ENCODE data around the gene LAMP1.

The LAMP1 gene

DNA sequence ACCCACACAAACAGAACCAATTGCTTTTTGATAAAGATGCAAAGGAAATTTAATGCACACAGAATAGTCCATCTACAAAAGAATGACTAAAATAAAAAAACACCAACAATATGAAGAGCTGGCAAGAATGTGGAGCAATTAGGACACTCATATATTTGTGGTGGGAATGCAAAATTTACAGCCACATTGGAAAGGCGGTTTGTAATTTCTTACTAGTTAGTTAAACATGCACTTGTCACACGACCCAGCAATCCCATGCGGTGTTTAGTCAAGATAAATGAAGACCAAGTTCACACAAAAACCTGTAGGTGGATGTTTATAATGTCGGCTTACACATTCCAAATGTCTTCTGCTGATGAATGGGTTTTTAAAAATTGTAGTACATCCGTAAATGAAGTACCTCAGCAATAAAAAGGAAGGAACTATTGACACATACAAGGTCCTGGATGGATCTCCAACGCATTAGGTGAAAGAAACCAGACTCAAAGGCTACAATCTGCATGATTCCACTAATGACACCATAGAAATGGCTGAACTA lies 61.7 kb downstream of the LAMP1 start:
- no peak overlapping the region for H3K4me3 ChIP-seq (ENCODE audit: low read length)
- DNase-seq (ENCODE audit: low read depth), result no peak
- TF ChIP-seq, protein P1, sequence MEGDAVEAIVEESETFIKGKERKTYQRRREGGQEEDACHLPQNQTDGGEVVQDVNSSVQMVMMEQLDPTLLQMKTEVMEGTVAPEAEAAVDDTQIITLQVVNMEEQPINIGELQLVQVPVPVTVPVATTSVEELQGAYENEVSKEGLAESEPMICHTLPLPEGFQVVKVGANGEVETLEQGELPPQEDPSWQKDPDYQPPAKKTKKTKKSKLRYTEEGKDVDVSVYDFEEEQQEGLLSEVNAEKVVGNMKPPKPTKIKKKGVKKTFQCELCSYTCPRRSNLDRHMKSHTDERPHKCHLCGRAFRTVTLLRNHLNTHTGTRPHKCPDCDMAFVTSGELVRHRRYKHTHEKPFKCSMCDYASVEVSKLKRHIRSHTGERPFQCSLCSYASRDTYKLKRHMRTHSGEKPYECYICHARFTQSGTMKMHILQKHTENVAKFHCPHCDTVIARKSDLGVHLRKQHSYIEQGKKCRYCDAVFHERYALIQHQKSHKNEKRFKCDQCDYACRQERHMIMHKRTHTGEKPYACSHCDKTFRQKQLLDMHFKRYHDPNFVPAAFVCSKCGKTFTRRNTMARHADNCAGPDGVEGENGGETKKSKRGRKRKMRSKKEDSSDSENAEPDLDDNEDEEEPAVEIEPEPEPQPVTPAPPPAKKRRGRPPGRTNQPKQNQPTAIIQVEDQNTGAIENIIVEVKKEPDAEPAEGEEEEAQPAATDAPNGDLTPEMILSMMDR (conservative IDR thresholded peaks at IDR 0.05; ENCODE audit: low read length), result no peak

DNA sequence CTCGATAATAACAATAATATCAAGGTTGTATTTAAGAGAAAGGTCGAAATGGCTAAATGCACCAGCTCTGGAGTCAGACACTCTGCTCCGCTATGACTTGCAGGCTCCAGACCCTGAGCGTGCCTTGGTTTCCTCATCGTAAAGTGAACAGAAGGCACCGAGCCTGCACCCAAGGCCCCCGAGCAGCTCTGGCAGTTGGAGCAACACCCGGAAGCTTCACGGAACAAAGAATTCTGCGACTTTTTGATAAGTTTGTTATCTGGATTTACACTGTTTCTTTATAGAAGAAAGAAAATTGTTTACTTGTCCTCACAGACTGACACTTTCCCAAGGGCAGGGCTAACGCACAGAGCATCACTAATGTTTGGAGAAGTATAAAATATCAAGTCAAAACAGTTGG lies 62.5 kb downstream of the LAMP1 start:
- TF ChIP-seq, protein P1 (conservative IDR thresholded peaks at IDR 0.05; ENCODE audit: low read length), result no peak
- H3K4me3 ChIP-seq (ENCODE audit: low read length), result no peak overlapping the region
- no peak for DNase-seq (ENCODE audit: low read depth)

DNA sequence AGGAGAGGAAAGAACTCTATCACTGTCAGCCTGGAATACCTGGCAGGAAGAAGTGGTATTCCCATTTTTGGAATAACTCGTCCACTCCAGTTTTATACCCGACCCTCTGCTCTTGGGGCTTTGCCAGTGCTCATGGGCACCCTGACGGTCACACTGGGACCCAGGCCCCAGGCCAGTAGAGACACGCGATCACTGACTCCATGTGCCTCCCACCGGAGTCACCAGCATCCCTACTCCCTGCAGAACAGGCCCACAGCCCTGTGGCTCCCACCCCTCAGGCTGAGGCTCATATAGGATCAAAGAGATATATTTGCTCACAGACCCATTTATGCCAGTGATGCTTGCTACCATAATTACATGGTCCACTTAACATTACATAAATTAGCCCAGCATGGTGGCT lies 63.4 kb downstream of the LAMP1 start:
- TF ChIP-seq, protein P1 (conservative IDR thresholded peaks at IDR 0.05; ENCODE audit: low read length), result no peak
- H3K4me3 ChIP-seq (ENCODE audit: low read length), result no peak overlapping the region
- no peak for DNase-seq (ENCODE audit: low read depth)

DNA sequence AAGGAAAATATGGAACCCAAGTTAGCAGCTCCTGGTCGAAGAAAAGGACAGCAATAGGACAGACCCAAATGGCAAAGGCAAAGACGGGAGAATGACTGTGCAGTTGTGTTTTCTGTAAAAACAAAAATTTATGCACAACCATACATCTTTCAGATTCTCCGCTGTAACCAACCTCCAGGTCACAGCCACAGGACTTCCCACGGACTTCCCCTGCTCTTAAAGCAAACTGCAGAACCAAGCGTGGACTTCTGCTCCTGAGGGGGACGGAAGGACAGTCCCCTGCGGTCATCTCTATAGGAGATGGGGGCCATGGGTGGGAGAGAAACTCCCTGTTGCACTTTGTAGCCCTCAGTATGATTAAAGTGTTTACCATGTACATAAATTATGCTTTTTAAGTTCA lies 64.4 kb downstream of the LAMP1 start:
- DNase-seq (ENCODE audit: low read depth), result no peak
- TF ChIP-seq, protein P1 (conservative IDR thresholded peaks at IDR 0.05; ENCODE audit: low read length), result no peak
- no peak overlapping the region for H3K4me3 ChIP-seq (ENCODE audit: low read length)

DNA sequence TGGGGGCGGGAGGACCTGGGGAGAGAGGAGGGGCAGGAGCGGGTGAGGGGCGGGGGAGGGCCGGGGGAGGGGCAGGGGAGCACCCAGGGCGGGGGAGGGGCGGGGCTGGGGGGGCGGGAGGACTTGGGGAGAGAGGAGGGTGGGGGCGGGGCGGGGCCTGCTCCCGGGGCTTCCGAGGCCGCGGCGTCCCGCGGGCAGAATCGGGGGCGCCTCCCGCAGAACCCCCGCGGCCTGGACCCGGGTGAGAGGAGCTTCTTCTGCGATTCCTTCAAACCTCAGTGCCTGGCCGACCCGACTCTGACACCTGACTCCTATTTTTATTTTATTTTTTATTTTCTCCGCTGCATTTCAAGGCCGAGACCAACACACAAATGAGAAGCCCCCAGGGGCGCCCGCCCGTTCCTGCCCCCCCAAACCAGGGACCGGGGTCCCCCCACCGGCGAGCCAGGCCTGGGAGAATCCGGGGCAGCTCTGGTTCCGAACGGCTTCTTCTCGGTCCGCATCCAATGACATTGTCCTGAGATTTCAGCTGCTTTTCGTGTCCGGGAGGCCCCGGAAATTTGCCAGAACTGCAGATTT lies 67.4 kb downstream of the LAMP1 start:
- TF ChIP-seq, protein P1 (conservative IDR thresholded peaks at IDR 0.05; ENCODE audit: low read length), result no peak
- H3K4me3 ChIP-seq (ENCODE audit: low read length), result peak overlapping the region; percentile 35
- no peak for DNase-seq (ENCODE audit: low read depth)

DNA sequence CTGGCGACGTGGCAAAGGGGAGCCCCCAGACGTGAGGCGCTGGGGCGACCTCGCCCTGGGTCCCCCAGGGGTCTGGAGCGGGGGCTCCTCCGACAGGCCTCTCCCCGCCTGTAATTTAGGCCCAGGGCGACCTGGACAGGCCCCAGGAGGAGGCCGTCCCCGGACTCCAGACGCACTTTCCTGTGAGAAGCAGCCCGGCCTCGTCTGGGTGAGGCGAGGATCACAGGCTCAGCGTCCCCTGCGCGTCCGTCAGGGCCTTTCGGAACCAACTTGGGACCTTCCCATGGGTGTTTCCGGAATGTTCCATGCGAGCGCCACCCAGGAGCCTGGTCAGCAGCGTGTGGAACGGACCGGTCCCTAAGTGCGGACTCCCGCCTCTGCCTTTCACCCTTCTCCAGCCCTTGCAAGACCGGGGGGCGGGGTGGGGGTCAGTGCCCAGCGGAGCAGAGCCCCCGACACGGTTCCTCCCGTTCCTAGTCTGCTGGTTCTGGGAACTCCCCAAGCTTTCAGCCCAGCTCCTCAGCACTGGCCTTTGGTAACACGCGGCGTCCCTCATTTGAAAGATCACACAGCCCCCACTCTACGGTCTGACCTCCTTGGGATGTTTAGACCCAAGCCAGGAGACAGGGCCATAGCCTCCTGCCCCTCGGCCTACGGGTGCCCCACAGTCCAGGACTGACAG lies 68.0 kb downstream of the LAMP1 start:
- TF ChIP-seq, protein P1 (conservative IDR thresholded peaks at IDR 0.05; ENCODE audit: low read length), result no peak
- DNase-seq (ENCODE audit: low read depth), result no peak
- H3K4me3 ChIP-seq (ENCODE audit: low read length), result 0 out of 2 replicates have a peak overlapping the region, but pooled peaks have one; percentile 35

DNA sequence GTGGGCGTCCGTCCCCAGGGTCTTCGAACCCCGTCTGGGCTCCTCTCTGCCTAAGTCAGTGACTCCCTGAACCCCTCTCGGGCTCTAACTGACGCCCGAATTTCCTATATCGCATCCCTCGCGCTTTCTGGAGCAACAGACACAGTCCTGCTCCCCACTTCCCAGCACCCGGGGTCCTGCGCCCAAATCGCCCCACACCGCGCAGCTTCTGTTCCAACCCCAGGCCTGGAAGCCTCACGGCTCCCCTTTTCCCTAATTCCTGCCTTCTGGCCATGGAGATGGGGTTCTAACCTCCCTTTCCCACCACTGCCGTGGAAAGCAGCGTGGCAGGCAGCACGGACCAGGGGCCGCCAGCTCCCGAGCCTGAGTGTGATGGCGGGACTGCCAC lies 68.5 kb downstream of the LAMP1 start:
- DNase-seq (ENCODE audit: low read depth), result no peak
- no peak overlapping the region for H3K4me3 ChIP-seq (ENCODE audit: low read length)
- TF ChIP-seq, protein P1 (conservative IDR thresholded peaks at IDR 0.05; ENCODE audit: low read length), result no peak
